Lower leg skin (tissue), 4 donors: ENCODE measurements around the gene YTHDC1. TPM values are rescaled to one million over a fixed set of nuclear protein-coding genes. Genes with fewer than 3 reads are reported as not detected.

Source experiments
- DNase-seq, 2 donors: peaks; one replicate each; pipeline ENCODE4 v3.0.0-alpha.2; 2019; ENCODE audit warnings: low spot score in 2 of 2
- H3K4me3 ChIP-seq: fragments of 200-600 bp; sonication (generic); 2 replicates; pipeline ENCODE4 v1.5.1; 2017; ENCODE audit warnings: mild to moderate bottlenecking, low read depth; ENCODE audit not compliant: poor library complexity, severe bottlenecking
- CTCF ChIP-seq, 3 donors: fragments of 450-650 bp; IDR thresholded peaks; one replicate each; pipeline ENCODE4 v1.5.1; 2016; ENCODE audit warnings: antibody characterized with exemption in 3 of 3, mild to moderate bottlenecking in 3 of 3, moderate library complexity in 2 of 3
- POLR2A ChIP-seq, 2 donors: fragments of 450-650 bp; IDR thresholded peaks; one replicate each; pipeline ENCODE4 v1.6.1; 2016 to 2017; ENCODE audit warnings: antibody characterized with exemption in 2 of 2, mild to moderate bottlenecking in 1 of 2, moderate library complexity in 1 of 2
- WGBS, 2 donors: methylation state at CpG; one replicate each; pipeline ENCODE4 v1.1.5; 2018; 5-methylcytosine and 5-hydroxymethylcytosine counted together
- intact Hi-C: fragments of 100-400 bp; cut with DNase I; formaldehyde crosslinking; loops from one replicate; pipeline ENCODE4 v1.15.0; 2023; ENCODE audit warnings: low total_unique reads
- total RNA-seq, 4 donors: library from RNA; depleted of rRNA; stranded (reverse); fragments of >200 nt; gene quantifications; one replicate each; pipeline ENCODE4 v1.1.0, GENCODE V29; 2016

Gene YTHDC1
- total RNA-seq, 4 donors from 2014 or later = 57.1 to 117 (median 88.0) TPM

- 77 to 81% methylated on average over 9 of the region's 9 CpGs for WGBS, 2 donors
- H3K4me3 ChIP-seq = no peak overlapping the region
- intact Hi-C loops = no loop called here
- DNase-seq = no peak
- TF ChIP-seq CTCF (IDR thresholded peaks at IDR 0.05) = no peak
Observed at GRCh38 chr4:68299492-68300457, 50.1 kb downstream of the YTHDC1 start.

- 89 to 96% methylated on average over 4 of the region's 4 CpGs for WGBS, 2 donors
- intact Hi-C loops = no loop called here
- no peak overlapping the region for H3K4me3 ChIP-seq
- DNase-seq = no peak
- no peak for TF ChIP-seq POLR2A (IDR thresholded peaks at IDR 0.05)
- TF ChIP-seq CTCF (IDR thresholded peaks at IDR 0.05) = no peak
Observed at GRCh38 chr4:68297137-68297536, 52.8 kb downstream of the YTHDC1 start.

GRCh38 chr4:68291256-68291655 lies 58.6 kb downstream of the YTHDC1 start:
- 86 to 89% methylated on average over 1 of the region's 1 CpG for WGBS, 2 donors
- H3K4me3 ChIP-seq = no peak overlapping the region
- TF ChIP-seq CTCF (IDR thresholded peaks at IDR 0.05) (no peak), POLR2A (IDR thresholded peaks at IDR 0.05) (no peak)
- intact Hi-C loops = no loop called here
- no peak for DNase-seq

GRCh38 chr4:68288393-68288740 lies 61.5 kb downstream of the YTHDC1 start:
- DNase-seq = no peak
- no peak overlapping the region for H3K4me3 ChIP-seq
- TF ChIP-seq POLR2A (IDR thresholded peaks at IDR 0.05) = no peak
- no peak for TF ChIP-seq CTCF (IDR thresholded peaks at IDR 0.05)
- intact Hi-C loops = no loop called here
- 60 to 69% methylated on average over 2 of the region's 2 CpGs for WGBS, 2 donors

- intact Hi-C loops = no loop called here
- no peak overlapping the region for H3K4me3 ChIP-seq
- TF ChIP-seq CTCF (IDR thresholded peaks at IDR 0.05) = no peak
- no peak for TF ChIP-seq POLR2A (IDR thresholded peaks at IDR 0.05)
- no peak for DNase-seq
- whole genome bisulfite sequencing, 2 donors = 57 to 72% methylated on average over 3 of the region's 3 CpGs
Observed at GRCh38 chr4:68287704-68288392, 62.0 kb downstream of the YTHDC1 start.
